HG02588 (cell line): ENCODE results near the gene ARRDC2.
"Not testable (repeated sequence)": the region's sequence is repeated elsewhere in the genome, so short reads cannot be mapped to it uniquely, and the experiment has no call there.

Experiments used
- ATAC-seq: cut with Tn5 transposase; IDR thresholded peaks from one replicate; pipeline ENCODE4 v1.9.1; 2021; ENCODE audit warnings: mild to moderate bottlenecking, moderate library complexity; ENCODE audit not compliant: unreplicated experiment

The ARRDC2 gene

DNA sequence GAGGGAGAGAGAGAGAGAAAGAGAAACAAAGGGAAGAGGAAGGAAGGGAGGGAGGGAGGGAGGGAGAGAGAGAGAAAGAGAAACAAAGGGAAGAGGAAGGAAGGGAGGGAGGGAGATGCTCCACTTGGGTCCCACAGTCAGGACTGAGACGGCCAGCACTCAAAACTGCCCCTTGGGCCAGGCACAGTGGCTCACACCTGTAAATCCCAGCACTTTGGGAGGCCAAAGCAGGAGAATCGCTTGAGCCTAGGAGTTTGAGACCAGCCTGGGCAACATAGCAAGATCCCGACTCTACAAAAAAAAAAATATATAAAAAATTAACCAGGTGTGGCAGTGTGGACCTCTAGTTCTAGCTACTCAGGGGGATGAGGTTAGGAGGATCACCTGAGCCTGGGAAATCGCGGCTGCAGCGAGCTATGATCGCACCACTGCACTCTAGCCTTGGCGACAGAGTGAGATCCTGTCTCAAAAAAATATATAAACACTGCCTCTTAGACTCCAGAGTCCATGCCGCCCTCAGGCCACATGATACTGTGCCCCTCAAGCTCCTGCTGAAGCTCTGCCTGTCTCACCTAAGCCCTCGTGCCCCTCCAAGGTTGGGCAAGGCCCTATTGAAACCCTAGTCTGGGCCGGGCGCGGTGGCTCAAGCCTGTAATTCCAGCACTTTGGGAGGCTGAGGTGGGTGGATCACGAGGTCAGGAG, 8.4 kb downstream of the ARRDC2 start:
- ATAC-seq: no peak

DNA sequence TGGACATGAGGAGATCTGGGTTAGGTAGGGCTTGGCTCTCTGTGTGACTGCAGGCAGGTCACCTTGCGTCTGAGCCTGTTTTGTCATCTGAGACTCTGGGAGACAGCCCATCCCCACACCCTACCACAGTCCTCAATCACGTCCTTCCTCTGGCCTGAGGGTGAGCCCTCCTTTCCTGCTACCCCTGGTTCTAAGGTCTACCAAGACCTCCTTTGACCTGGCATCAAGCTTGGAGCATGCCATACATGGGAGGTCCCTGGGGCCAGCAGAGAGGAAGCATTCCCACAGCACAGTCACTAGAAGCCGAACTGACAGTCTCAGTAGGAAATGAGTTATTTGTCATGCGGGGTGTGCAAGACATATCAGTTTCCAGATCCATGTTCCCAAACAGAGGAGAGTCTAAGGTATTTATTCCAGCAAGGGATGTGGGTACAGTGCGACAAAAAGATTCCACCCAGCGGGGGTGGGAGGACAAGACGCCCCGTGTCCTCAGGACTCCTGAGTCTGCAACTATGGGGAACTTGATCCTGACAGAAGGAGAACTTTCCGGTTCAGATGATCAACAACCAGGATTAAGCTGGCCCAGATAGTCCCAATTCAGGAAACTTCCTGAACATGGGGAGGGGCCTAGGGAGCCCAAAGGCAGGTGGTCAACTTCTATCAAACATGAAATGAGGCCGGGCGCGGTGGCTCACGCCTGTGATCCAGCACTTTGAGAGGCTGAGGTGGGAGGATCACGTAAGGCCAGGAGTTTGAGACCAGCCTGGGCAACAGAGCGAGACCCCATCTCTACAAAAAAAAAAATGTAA, 9.5 kb downstream of the ARRDC2 start:
- ATAC-seq: no peak

DNA sequence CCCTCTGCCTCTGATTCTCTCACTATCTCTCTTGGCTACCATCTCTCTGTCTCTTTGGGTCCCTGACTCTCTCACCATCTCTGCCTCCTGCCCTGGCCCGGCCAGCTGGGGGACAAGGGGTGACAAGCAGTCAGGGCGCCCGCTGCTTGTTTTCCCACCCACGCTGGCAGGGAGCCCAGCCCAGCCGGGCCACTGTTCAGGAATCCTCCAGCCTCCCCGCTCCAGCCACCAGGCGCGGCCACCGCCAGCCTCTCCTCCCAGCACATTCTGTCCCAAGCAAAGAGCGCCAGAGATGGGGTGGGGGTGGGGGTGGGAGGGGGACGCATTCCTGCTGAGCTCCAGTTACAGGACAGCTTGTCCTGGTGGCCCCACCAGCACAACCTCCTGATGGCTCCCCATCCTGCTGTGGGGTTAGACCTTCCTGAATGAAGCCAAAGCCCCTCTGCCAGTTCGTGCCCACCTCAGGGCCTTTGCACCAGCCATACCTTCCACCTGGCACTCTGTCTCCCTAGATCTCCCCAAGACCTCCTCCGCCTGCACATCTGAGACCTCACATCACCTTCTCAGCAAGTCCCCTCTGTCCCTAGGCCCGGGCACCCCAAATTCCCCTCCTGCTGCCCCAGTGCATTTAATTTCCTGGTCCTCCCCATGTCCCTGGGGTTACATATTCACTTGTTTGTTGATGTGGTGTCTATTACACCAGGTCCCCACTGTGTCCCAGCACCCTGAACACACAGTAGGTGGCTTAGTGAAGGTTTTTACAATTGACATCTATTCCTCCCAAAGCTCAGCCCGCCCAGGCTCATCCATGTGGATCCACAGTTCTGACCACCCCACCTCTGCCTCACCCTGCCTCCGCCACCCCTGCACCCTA, 12.5 kb downstream of the ARRDC2 start:
- ATAC-seq: no peak

DNA sequence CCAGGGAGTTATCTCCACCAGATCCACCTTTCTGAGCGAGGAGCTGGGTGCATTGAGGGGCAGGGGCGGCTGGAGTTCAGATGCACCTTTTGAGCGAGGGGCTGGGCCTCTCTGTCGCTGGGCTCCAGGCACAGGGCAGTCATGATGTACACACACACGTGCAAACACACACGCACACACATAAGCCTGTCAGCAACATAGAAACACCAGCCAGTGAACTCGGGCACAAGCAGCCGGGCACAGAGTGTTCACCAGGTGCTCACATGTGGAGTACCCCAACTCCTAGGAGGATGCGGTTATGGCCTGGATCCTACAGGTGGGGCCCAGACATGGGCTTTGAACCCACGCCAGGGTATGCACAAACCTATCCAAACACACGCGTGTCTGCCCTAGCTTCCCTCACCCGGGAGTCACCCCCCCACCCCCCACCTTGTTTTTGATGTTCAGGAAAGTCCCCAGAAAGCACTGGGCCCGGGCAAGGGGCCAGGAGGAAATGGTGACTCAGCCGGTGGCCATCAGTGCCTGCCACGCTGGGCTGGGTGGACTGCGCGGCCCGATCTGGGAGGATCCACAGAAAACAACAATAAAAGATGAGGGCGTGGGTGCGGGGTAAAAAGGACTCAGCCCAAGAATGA, 13.3 kb downstream of the ARRDC2 start:
- ATAC-seq: no peak

DNA sequence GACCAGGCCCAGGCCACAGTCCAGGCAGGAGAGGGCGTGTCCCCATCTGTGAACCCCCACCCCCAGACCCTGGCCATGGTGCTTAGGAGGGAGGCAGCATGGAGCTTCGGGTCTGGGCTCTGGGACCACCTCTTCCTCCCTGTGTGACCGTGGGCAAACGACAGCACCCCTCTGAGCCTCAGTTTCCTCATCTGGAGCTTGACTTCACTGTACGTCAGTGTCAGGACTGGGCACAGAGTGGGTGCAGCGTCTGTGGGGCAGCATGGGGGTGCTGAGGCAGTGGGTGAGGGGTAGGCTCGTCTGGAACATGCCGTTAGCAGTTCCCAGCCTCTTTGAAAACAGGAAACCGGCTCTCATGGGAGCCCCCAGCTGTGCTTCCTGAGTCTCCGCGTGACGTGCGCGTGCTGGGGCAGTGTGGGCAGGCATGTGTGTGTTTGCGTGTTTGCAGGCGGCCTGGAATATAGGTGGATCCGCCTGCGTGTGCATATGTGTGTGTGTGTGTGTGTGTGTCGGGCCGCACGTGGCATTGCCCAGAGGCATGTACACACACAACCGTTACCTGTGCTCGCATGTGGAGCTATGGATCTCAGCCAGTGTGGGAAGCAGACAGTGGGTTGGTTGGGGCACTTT, 15.8 kb downstream of the ARRDC2 start:
- no peak for ATAC-seq

DNA sequence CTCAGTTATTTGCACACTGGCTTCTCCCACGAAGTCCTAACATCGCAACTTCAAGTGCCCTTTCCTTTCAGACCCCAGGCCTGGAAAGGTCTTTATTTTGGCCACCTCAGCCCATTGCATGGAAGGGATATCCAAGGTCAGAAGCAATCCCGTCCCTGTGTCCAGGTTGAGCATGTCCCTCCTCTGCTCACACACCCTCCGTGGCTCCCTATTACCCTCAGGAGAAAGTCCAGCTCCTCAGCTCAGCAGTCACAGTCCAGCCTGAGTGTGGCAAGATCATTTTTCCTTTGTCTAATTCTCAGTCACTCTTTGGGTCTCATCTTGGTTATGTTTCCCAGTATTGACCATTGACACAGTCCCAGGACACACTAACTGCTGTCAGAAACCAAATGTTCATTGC, 19.2 kb downstream of the ARRDC2 start:
- ATAC-seq: no peak

DNA sequence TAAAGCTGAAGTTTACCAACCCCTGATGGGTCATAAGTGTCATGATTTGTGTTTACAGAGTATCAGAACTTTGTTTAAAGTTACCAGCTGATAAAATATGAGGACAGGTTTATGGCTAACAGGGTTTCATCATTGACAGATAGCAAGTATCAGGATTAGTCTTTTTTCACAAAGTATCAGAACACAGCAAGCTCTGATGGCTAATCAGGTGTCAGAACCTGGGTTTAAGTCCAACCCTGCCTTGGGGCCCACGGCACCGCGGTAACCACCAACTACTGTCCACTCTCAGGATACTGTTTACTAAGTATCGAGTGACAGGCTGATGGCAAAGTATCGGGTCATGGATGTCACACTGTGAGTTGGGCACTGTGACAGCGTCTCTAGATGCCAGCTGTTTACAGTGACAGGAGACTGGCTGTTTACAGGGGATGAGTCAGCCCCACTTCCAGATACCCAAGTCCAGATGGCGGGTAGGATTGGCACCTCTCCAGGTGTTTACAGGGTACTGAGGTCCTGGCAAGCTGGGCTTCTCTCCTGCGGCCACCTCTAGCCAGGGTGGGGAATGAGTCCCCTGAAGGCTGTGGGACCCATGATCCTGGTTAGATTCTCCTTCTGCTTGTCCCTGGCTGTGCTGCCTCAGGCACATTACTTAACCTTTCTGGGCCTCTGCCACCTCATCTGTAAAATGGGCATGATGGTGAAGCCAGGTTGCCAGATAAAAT, 21.8 kb downstream of the ARRDC2 start:
- no peak for ATAC-seq

DNA sequence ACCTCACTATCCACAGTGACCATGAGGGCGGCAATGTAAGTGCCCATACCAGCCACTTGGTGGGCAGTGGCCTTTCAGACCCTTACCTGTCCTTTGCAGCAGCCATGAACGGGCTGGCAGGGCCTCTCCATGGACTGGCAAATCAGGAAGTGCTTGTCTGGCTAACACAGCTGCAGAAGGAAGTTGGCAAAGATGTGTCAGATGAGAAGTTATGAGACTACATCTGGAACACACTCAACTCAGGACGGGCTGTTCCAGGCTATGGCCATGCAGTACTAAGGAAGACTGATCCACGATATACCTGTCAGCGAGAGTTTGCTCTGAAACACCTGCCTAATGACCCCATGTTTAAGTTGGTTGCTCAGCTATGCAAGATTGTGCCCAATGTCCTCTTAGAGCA, 23.4 kb downstream of the ARRDC2 start:
- ATAC-seq: not testable (repeated sequence)

DNA sequence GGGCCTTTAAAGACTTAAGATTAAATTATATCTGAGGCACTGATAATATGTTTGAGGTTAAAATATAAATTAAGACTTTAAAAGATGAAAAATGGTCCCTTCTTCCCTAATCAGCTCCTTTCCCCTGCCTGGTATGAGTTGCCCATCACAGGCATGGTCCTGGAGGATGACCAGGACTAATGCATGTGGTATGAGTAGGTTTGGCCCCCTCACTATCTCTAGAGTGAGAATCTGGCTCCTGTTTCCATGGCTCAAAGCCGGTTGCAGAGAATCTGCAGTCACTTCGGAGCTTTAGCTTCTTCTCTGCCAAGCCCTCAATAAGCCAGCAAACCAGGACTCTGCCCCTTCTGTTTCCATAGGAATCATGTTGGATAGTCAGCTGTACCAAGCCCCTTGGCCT, 24.1 kb downstream of the ARRDC2 start:
- not testable (repeated sequence) for ATAC-seq

DNA sequence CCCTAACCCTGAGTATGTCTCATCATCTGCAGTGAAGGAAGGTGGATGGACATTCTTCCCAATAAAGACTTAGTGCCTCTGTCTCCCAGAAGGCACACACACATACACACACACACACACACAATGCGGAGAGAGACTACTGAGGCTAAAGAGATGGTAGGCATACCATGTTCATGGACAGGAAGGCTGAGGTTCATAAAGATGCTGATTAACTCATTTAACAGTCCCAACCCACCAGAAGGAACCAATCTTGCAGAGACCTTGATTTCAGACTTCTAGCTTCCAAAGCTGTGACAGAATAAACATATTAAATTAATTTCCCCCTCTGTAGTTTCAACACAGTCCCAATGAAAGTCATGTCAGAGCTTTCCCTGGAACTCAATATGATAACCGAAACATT, 33.1 kb downstream of the ARRDC2 start:
- no peak for ATAC-seq

DNA sequence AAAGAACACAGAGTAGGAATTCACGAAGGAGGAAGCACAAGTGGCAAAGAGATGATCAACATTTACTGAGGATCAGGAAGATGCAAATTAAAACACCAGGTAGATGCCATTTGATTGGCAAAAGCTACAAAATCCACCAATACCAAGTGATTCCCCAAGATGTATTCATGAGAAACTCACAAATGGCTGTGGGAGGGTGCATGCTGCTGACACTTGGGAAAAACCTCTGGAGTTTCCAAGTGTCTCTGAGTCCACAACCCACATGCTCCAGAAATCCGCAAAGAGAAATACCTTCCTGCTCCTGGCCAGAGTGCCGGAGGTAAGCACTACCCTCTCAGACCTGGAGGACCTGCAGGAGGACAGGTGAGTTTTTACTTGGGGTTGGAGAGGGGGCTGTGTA, 35.7 kb downstream of the ARRDC2 start:
- no peak for ATAC-seq

DNA sequence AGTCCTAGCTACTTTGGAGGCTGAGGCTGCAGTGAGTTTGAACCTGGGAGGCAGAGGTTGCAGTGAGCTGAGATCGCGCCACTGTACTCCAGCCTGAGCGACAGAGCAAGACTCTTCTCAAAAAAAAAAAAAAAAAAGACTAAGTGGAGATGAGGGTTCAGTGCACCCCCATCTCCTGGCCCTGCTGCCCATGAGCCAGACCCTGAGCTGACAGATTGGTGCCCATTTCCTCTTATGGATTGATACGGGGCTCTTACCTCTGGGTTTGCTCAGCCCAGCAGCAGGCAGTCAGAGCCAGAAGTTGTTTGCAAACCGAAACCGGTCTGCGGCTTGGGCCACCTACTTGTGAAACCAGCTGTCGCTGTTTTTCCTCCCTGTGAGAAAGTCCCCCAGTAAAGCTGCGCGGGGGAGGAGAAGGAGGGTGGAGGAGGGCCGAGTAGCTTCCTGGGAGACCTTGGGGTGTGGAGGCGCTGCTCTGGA, 36.9 kb downstream of the ARRDC2 start:
- peak; percentile 80 for ATAC-seq

DNA sequence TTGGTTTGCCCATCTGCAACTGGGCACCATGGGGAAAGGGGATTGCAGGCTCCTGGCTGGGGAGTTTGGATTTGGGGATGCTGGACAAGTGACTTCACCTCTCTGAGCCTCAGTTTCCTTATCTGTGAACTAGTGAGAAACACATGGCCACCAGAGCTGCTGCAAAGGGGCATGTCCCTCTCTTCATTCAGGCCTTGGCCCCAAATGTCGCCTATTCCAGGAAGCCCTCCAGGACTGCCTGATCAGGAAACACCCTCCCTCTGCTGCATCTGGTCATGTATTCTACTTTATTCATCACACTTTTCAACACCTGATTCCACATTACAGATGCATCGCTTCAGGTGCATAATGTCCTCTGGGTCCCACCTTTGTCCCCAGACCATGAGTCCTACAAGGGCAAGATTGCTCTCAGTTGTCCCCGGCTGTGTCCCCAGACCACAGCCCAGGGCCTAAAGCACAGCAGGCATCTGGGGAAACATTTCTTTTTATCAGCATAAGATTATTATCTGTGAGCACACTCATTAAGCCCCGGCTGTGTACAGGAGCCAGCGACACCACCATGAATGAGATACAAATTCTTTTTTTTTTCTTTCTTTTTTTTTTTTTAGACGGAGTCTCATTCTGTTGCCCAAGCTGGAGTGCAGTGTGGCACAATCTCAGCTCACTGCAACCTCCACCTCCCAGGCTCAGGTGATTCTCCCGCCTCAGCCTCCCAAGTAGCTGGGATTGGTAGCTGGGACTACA, 37.5 kb downstream of the ARRDC2 start:
- no peak for ATAC-seq

DNA sequence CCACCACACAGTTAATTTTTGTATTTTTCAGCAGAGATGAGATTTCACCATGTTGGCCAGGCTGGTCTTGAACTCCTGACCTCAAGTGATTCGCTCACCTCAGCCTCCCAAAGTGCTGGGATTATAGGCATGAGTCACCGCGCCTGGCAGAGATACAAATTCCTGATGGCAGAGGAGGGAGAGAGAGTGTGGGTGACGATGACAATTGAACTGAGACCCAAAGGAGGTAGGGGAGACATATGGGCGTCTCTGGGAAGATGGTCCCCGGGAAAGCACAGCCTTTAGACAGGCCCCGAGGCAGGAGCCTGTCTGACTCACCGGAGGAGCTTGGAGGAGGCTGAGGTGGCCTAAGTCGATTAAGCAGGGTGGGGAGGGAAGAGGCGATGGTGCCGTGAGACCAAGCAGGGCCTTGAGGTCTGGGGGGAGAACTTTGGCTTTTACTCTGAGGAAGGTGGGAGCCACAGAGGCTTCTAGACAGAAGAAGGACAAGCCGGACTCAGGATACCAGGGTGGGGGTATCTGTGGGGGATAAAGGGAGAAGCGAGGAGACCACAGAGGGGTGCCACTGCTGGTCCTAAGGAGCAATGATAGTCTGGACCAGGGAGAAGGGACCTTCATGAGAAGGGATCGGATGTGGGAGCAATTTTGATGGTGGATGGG, 38.2 kb downstream of the ARRDC2 start:
- no peak for ATAC-seq

DNA sequence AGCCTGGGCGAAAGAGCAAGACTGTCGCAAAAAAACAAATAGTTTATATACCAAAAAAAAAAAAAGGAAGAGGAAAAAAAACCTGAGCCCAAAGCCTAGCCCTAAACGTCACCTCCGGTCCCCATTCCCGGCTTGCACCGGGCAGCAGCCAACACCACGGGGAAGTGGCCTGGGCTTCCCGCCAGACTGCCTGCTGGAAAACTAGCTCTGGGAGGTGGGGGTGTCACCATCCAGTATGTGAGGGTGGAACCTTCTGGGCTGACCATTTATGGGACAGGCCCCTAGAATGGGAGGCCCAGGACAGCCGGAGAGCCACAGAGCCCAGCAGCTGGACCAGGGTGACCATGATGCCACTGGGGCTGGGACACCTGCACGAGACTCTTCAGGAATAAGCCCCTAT, 41.4 kb downstream of the ARRDC2 start:
- ATAC-seq: no peak

DNA sequence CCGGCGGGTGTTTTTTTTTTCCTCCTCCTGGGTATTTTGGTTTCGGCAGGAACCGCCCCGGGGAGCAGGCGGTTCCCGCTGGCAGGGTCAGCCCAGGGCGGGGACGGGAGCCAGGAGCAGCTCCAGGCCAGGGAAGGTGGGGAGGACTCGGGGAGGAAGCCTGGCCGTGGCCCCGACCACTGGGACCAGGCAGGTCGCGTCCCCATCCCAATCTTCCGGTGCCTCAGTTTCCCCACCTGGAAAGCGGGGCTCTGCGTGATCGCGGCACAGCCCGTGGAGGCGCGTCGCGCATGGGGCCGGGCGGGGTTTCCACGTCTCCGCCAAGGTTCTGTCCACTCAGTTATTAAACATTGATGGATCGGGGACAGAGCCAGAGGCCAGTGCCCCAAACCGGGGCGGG, 43.9 kb downstream of the ARRDC2 start:
- ATAC-seq: no peak

DNA sequence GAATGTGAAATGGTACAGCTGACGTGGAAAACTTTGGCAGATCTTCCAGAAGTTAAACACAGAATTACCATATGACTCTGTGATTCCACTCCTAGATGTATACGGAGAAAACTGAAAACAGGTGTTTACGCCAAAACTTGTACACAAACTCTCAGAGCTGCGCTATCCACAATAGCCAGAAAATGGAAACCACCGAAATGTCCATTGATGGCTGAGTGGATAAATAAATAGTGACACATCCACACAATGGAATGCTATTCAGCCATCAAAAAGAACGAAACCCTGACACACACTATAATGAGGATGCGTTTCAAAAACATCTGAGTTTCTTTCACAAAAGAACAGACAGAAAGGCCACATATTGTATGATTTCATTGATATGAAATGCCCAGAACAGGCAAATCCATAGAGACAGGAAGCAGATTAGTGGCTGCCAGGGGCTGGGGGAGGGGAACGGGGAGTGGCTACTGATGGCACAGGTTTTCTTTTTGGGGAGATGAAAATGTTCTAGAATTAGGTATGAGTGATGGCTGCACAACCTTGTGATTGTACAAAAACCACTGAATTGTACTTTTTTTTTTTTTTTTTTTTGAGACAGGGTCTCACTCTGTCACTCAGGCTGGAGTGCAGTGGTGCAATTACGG, 45.7 kb downstream of the ARRDC2 start:
- no peak for ATAC-seq

DNA sequence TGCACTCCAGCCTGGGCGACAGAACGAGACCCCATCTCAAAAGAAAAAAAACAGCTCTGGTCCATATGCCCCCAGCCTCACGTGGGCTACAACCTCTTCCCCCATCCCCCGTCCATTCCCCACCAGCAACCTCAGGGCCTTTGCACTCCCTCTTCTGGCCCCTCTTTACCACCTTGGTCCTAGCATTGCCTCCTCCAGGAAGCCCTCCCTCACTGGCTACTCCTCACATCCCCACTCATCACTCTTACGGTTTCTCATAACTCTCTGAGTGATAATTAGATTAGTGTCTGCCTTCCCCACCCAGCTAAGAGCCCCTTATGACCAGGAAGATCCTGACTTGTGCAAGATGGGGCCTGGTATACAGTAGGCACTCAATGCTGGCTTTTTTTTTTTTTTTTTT, 48.0 kb downstream of the ARRDC2 start:
- ATAC-seq: no peak
